WTC11 (cell line): ENCODE measurements around the gene ZNF431. TPM values are rescaled to one million over a fixed set of nuclear protein-coding genes. Genes with fewer than 3 reads are reported as not detected.

Source experiments
- ATAC-seq: fragments of 200-7000 bp; cut with Tn5 transposase; 2 replicates; pipeline ENCODE4 v1.10.0; 2021; ENCODE audit warnings: mild to moderate bottlenecking, moderate library complexity
- CTCF ChIA-PET: fragments of 300-600 bp; sonication (Branson Sonifier 250); formaldehyde crosslinking; loops from one replicate; lab custom pipeline; 2021; ENCODE audit warnings: antibody characterized with exemption; lab: Charles Lee
- POLR2A ChIA-PET: fragments of 350-600 bp; sonication (Branson Sonifier 250); formaldehyde crosslinking; loops from one replicate; lab custom pipeline; 2021; ENCODE audit warnings: antibody characterized with exemption; lab: Charles Lee
- DNase-seq: peaks from one replicate; pipeline ENCODE4 v3.0.0; 2021; ENCODE audit warnings: low spot score
- H3K27ac Mint-ChIP-seq: 2 replicates; pipeline ENCODE4 v1.8.0; 2021; ENCODE audit warnings: mixed read lengths
- H3K27me3 Mint-ChIP-seq: 2 replicates; pipeline ENCODE4 v1.8.0; 2021; ENCODE audit warnings: low read depth, mild to moderate bottlenecking, moderate library complexity, mixed read lengths
- H3K36me3 Mint-ChIP-seq: 2 replicates; pipeline ENCODE4 v1.8.0; 2021; ENCODE audit warnings: mixed read lengths
- H3K4me1 Mint-ChIP-seq: 2 replicates; pipeline ENCODE4 v1.8.0; 2022; ENCODE audit warnings: mixed read lengths
- H3K4me3 Mint-ChIP-seq: 2 replicates; pipeline ENCODE4 v1.8.0; 2021; ENCODE audit warnings: mild to moderate bottlenecking, moderate library complexity, mixed read lengths
- H3K9me3 Mint-ChIP-seq: 2 replicates; pipeline ENCODE4 v1.8.0; 2021; ENCODE audit warnings: mixed read lengths
- CBFB ChIP-seq: sonication (generic); formaldehyde crosslinking; IDR thresholded peaks from 2 replicates; pipeline ENCODE4 v1.8.1; 2022; ENCODE audit warnings: mild to moderate bottlenecking, low read depth, missing genetic modification reagents
- E2F5 ChIP-seq: sonication (generic); formaldehyde crosslinking; IDR thresholded peaks from 2 replicates; pipeline ENCODE4 v1.8.1; 2022; ENCODE audit warnings: mild to moderate bottlenecking, moderate library complexity, missing genetic modification reagents
- ESRRA ChIP-seq: sonication (generic); formaldehyde crosslinking; IDR thresholded peaks from 2 replicates; pipeline ENCODE4 v1.8.1; 2022; ENCODE audit warnings: mild to moderate bottlenecking, missing genetic modification reagents, borderline replicate concordance
- FOXK1 ChIP-seq: sonication (generic); formaldehyde crosslinking; IDR thresholded peaks from 2 replicates; pipeline ENCODE4 v1.8.0; 2022; ENCODE audit warnings: mild to moderate bottlenecking, moderate library complexity, missing genetic modification reagents
- FOXP1 ChIP-seq: sonication (generic); formaldehyde crosslinking; IDR thresholded peaks from 2 replicates; pipeline ENCODE4 v1.8.0; 2022; ENCODE audit warnings: missing genetic modification reagents, mild to moderate bottlenecking, moderate library complexity, borderline replicate concordance
- GRHL2 ChIP-seq: fragments of 250-450 bp; sonication (Bioruptor Pico); IDR thresholded peaks from 2 replicates; pipeline ENCODE4 v1.8.0; 2022; ENCODE audit warnings: mild to moderate bottlenecking, moderate library complexity; ENCODE audit not compliant: insufficient replicate concordance, severe bottlenecking
- IRF2 ChIP-seq: sonication (generic); formaldehyde crosslinking; IDR thresholded peaks from 2 replicates; pipeline ENCODE4 v1.8.0; 2022; ENCODE audit warnings: low read depth, missing genetic modification reagents, borderline replicate concordance
- JUN ChIP-seq: sonication (generic); formaldehyde crosslinking; IDR thresholded peaks from 2 replicates; pipeline ENCODE4 v1.8.0; 2023; ENCODE audit warnings: mild to moderate bottlenecking, missing genetic modification reagents
- MLX ChIP-seq: sonication (generic); formaldehyde crosslinking; IDR thresholded peaks from 2 replicates; pipeline ENCODE4 v1.8.1; 2023; ENCODE audit warnings: mild to moderate bottlenecking, missing genetic modification reagents, moderate library complexity
- NFATC4 ChIP-seq: fragments of 250-450 bp; sonication (Bioruptor Pico); IDR thresholded peaks from 2 replicates; pipeline ENCODE4 v1.9.0; 2021; ENCODE audit warnings: mild to moderate bottlenecking
- OVOL2 ChIP-seq: fragments of 250-450 bp; sonication (Bioruptor Pico); IDR thresholded peaks from 2 replicates; pipeline ENCODE4 v1.9.0; 2021; ENCODE audit warnings: mild to moderate bottlenecking, borderline replicate concordance
- PRDM15 ChIP-seq: sonication (generic); formaldehyde crosslinking; IDR thresholded peaks from 2 replicates; pipeline ENCODE4 v1.8.0; 2022; ENCODE audit warnings: missing genetic modification reagents
- RELA ChIP-seq: sonication (generic); formaldehyde crosslinking; IDR thresholded peaks from 2 replicates; pipeline ENCODE4 v1.8.1; 2022; ENCODE audit warnings: missing genetic modification reagents, mild to moderate bottlenecking, borderline replicate concordance
- SMAD4 ChIP-seq: sonication (generic); formaldehyde crosslinking; IDR thresholded peaks from 2 replicates; pipeline ENCODE4 v1.8.0; 2022; ENCODE audit warnings: mild to moderate bottlenecking, missing genetic modification reagents
- TEAD4 ChIP-seq: sonication (generic); formaldehyde crosslinking; IDR thresholded peaks from 2 replicates; pipeline ENCODE4 v1.8.0; 2022; ENCODE audit warnings: mild to moderate bottlenecking, missing genetic modification reagents
- USF2 ChIP-seq: sonication (generic); formaldehyde crosslinking; IDR thresholded peaks from 2 replicates; pipeline ENCODE4 v1.8.1; 2023; ENCODE audit warnings: mild to moderate bottlenecking, missing genetic modification reagents, moderate library complexity
- ZBTB21 ChIP-seq: sonication (generic); formaldehyde crosslinking; IDR thresholded peaks from 2 replicates; pipeline ENCODE4 v1.8.1; 2023; ENCODE audit warnings: mild to moderate bottlenecking, missing genetic modification reagents, borderline replicate concordance
- ZBTB43 ChIP-seq: sonication (generic); formaldehyde crosslinking; IDR thresholded peaks from 2 replicates; pipeline ENCODE4 v1.8.1; 2023; ENCODE audit warnings: mild to moderate bottlenecking, missing genetic modification reagents
- ZNF263 ChIP-seq: sonication (generic); formaldehyde crosslinking; IDR thresholded peaks from 2 replicates; pipeline ENCODE4 v1.8.1; 2022; ENCODE audit warnings: low read depth, mild to moderate bottlenecking, moderate library complexity, missing genetic modification reagents
- ZNF396 ChIP-seq: fragments of 250-450 bp; sonication (Bioruptor Pico); IDR thresholded peaks from 2 replicates; pipeline ENCODE4 v1.8.0; 2021; ENCODE audit warnings: mild to moderate bottlenecking, moderate library complexity, borderline replicate concordance
- ZNF423 ChIP-seq: fragments of 250-450 bp; sonication (Bioruptor Pico); IDR thresholded peaks from 2 replicates; pipeline ENCODE4 v2.1.2; 2022; ENCODE audit warnings: mild to moderate bottlenecking, moderate library complexity
- ZNF671 ChIP-seq: fragments of 250-450 bp; sonication (Bioruptor Pico); IDR thresholded peaks from 2 replicates; pipeline ENCODE4 v1.8.0; 2021; ENCODE audit warnings: mild to moderate bottlenecking
- total RNA-seq: library from RNA; stranded (reverse); gene quantifications from 3 replicates; pipeline ENCODE4 v1.2.3, GENCODE V29; 2021

The ZNF431 gene
- total RNA-seq, 1 experiment from 2014 or later: 42.1 TPM

- POLR2A ChIA-PET: interaction anchor here (0.9 to 1.4 kb wide), 2 partner anchors 40 to 81 kb away, joined by 3 to 4 read pairs; partner anchors contain the start of genes ZNF430 and ZNF431
- H3K27ac Mint-ChIP-seq: peak overlapping the region; percentile 8
Measured at GRCh38 chr19:21101521-21102242, 40.2 kb upstream of the ZNF431 start.

GRCh38 chr19:21109116-21109515 is 32.7 kb upstream of the ZNF431 start:
- no peak for TF ChIP-seq IRF2
- no peak for TF ChIP-seq E2F5 (CRISPR knock-in tag)
- TF ChIP-seq MLX: no peak
- no peak for TF ChIP-seq ZBTB43
- TF ChIP-seq PRDM15 (CRISPR knock-in tag): no peak
- TF ChIP-seq ZNF671 (CRISPR knock-in tag): no peak
- TF ChIP-seq ZNF396 (CRISPR knock-in tag): no peak
- no peak for TF ChIP-seq ZNF263
- no peak for TF ChIP-seq FOXP1 (CRISPR knock-in tag)
- no peak for TF ChIP-seq ESRRA (CRISPR knock-in tag)
- no peak for TF ChIP-seq FOXK1 (CRISPR knock-in tag)
- no peak for TF ChIP-seq RELA (CRISPR knock-in tag)
- TF ChIP-seq CBFB: no peak
- TF ChIP-seq USF2 (CRISPR knock-in tag): no peak
- no peak for TF ChIP-seq TEAD4
- TF ChIP-seq SMAD4: no peak
- Mint-ChIP-seq H3K27me3 (no peaks in the 10 kb centered on the region), H3K36me3 (peaks cover 59% of the 10 kb centered on the region), H3K9me3 (peaks cover 16% of the 10 kb centered on the region), H3K4me3 (no peak overlapping the region), H3K27ac (no peak overlapping the region), H3K4me1 (no peaks in the 10 kb centered on the region)
- ChIA-PET POLR2A (no interaction called here), CTCF (no interaction called here)
- no peak for DNase-seq
- ATAC-seq: no peak

More at GRCh38 chr19:21101521-21102242, 40.2 kb upstream of the ZNF431 start:
- ATAC-seq: no peak
- Mint-ChIP-seq H3K9me3 (no peaks in the 10 kb centered on the region), H3K4me3 (no peak overlapping the region), H3K36me3 (peaks cover 56% of the 10 kb centered on the region), H3K4me1 (no peaks in the 10 kb centered on the region), H3K27me3 (no peaks in the 10 kb centered on the region)
- no peak for DNase-seq
- no peak for TF ChIP-seq ZBTB21 (CRISPR knock-in tag)
- no peak for TF ChIP-seq ZNF423 (CRISPR knock-in tag)
- TF ChIP-seq GRHL2 (CRISPR knock-in tag): no peak
- TF ChIP-seq OVOL2: no peak
- no peak for TF ChIP-seq NFATC4 (CRISPR knock-in tag)
- no peak for TF ChIP-seq JUN
- CTCF ChIA-PET: no interaction called here
